Ovary (tissue), 3 donors: Measurements from ENCODE around the gene CD79A.

Experiments used
- POLR2A ChIP-seq: fragments of 450-650 bp; IDR thresholded peaks from one replicate; pipeline ENCODE4 v1.6.1; 2017; ENCODE audit warnings: antibody characterized with exemption, mild to moderate bottlenecking, moderate library complexity
- TF ChIP-seq, protein P1 (sequence below), 3 donors: fragments of 450-650 bp in 2 of 3; fragments of 200-600 bp in 1 of 3; IDR thresholded peaks; one replicate each; pipeline versions ENCODE4 v1.5.1 to v1.8.0; 2016 to 2022; ENCODE audit warnings: antibody characterized with exemption in 3 of 3, mild to moderate bottlenecking in 1 of 3
- donor health status: DM: no; HTN: no; CAD: no.

DNA sequence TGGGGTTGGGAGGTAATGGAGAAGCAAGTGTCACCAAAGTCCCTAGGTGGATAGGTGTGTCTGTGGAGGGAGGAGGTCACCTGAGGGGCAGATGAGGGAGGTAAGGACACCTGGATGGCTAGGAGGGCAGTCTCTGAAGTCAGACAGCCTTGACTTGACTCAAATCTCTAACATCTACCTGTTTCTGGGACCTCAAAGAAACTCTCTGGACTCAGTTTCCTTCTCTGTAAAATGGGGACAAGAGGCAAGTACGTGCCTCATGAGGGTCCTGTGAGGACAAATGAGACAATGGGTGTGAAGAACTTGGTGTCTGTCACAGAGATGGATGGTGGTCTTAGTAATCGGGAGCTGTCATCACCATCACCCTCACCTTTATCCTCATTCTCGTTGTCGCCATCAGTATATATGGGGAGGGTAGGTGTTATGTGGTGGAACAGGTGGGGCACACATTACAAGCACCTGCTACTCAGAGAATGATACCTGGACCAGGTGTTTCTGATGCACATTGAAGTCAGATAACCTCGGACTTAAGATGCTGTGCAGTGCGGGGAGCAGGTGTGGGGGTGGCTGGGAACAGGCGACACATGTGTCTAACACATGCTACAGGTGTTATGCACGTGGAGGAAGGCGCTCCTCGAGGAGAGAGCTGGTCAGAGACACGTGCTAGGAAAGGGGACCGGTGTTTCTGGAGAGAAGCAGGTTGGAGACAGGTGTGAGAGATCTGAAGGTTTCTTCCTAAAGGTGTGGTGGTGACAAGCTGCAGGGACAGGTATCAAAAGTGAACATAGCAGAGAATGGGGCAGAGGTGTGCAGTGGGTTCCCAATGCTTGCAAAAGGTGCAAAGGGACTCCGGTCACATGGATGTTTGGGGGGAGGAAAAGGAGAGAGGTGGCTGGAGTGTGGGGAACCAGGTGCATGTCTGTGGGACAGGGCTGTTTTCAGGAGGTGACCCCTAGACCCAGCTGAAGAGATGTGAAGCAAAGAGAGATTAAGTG is 47.4 kb downstream of the CD79A start:
- TF ChIP-seq, protein P1, sequence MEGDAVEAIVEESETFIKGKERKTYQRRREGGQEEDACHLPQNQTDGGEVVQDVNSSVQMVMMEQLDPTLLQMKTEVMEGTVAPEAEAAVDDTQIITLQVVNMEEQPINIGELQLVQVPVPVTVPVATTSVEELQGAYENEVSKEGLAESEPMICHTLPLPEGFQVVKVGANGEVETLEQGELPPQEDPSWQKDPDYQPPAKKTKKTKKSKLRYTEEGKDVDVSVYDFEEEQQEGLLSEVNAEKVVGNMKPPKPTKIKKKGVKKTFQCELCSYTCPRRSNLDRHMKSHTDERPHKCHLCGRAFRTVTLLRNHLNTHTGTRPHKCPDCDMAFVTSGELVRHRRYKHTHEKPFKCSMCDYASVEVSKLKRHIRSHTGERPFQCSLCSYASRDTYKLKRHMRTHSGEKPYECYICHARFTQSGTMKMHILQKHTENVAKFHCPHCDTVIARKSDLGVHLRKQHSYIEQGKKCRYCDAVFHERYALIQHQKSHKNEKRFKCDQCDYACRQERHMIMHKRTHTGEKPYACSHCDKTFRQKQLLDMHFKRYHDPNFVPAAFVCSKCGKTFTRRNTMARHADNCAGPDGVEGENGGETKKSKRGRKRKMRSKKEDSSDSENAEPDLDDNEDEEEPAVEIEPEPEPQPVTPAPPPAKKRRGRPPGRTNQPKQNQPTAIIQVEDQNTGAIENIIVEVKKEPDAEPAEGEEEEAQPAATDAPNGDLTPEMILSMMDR (IDR thresholded peaks at IDR 0.05), result no peak
- no peak for TF ChIP-seq POLR2A
